HEK293 (cell line): ENCODE results near the gene KCTD1.

Experiments
- MZF1 ChIP-seq: fragments of 450-650 bp; formaldehyde crosslinking; IDR thresholded peaks from 2 replicates; pipeline ENCODE4 v1.5.1; 2017; ENCODE audit warnings: missing biosample characterization, missing genetic modification characterization, borderline replicate concordance
- SP2 ChIP-seq: fragments of 450-650 bp; formaldehyde crosslinking; IDR thresholded peaks from 2 replicates; pipeline ENCODE4 v1.5.1; 2016; ENCODE audit warnings: missing biosample characterization, missing genetic modification characterization
- TCF7L2 ChIP-seq: IDR thresholded peaks from 2 replicates; pipeline ENCODE4 v1.6.1; 2011; ENCODE audit warnings: low read depth, mild to moderate bottlenecking, inconsistent platforms, low read length, moderate library complexity, borderline replicate concordance
- YY1 ChIP-seq: fragments of 450-650 bp; formaldehyde crosslinking; IDR thresholded peaks from 2 replicates; pipeline ENCODE4 v1.5.1; 2018; ENCODE audit warnings: missing biosample characterization, missing genetic modification characterization
- ZNF274 ChIP-seq, 2 experiments: fragments of 200-500 bp in 1 of 2; fragments of 450-650 bp in 1 of 2; sonication (Bioruptor generic) in 1 of 2; formaldehyde crosslinking in 1 of 2; IDR thresholded peaks; 2 replicates each; pipeline versions ENCODE4 v1.5.1 to v1.6.1; 2014 to 2016; ENCODE audit warnings: borderline replicate concordance in 1 of 2, inconsistent platforms in 1 of 2, low read length in 1 of 2, missing biosample characterization in 1 of 2, missing genetic modification characterization in 1 of 2
- ZNF350 ChIP-seq: fragments of 450-650 bp; formaldehyde crosslinking; IDR thresholded peaks from 2 replicates; pipeline ENCODE4 v1.5.0; 2017; ENCODE audit warnings: missing biosample characterization, mild to moderate bottlenecking, missing genetic modification characterization
- TF ChIP-seq, protein P1 (sequence below): fragments of 450-650 bp; formaldehyde crosslinking; IDR thresholded peaks from 2 replicates; pipeline ENCODE4 v1.5.1; 2016; ENCODE audit warnings: missing biosample characterization, missing genetic modification characterization
- TF ChIP-seq, protein P2 (sequence below): fragments of 450-650 bp; formaldehyde crosslinking; IDR thresholded peaks from 2 replicates; pipeline ENCODE4 v1.5.1; 2016; ENCODE audit warnings: missing biosample characterization, missing genetic modification characterization
- TF ChIP-seq, protein P3 (sequence below): fragments of 450-650 bp; formaldehyde crosslinking; IDR thresholded peaks from 2 replicates; pipeline ENCODE4 v1.5.1; 2016; ENCODE audit warnings: missing biosample characterization, missing genetic modification characterization
- TF ChIP-seq, protein P4 (sequence below): fragments of 450-650 bp; formaldehyde crosslinking; IDR thresholded peaks from 2 replicates; pipeline ENCODE4 v1.5.1; 2016; ENCODE audit warnings: missing biosample characterization, missing genetic modification characterization
- TF ChIP-seq, protein P5 (sequence below): fragments of 450-650 bp; formaldehyde crosslinking; conservative IDR thresholded peaks from 2 replicates; pipeline ENCODE4 v1.5.1; 2016; ENCODE audit warnings: low read depth, missing biosample characterization, missing genetic modification characterization

DNA sequence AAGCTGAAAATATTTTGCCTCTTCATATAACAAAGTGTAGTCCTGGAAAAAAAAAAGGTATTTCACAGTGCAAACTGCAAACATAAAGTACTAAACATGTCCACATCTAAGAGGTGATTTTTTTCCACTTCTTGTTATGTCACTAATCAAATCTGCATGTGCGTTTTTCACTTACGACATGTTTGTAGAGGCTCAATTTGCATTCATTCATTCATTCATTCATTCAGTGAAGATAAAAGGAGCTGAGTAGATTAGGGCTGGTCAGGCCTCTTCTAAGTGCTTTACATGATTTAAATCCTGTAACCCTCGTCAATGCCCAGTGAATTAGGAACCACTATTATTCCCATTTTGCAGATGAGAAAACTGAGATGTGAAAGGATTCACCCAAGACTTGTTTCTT, 88.5 kb downstream of the KCTD1 start:
- TF ChIP-seq ZNF350 (tag by site-specific recombination) (no peak), YY1 (no peak), MZF1 (tag by site-specific recombination) (no peak), SP2 (tag by site-specific recombination) (no peak), TCF7L2 (no peak), ZNF274 (IDR thresholded peaks at IDR 0.05; ENCODE audit: low read length) (no peak), ZNF274 (tag by site-specific recombination; IDR thresholded peaks at IDR 0.05; ENCODE audit: borderline replicate concordance) (no peak)
- TF ChIP-seq, protein P1, sequence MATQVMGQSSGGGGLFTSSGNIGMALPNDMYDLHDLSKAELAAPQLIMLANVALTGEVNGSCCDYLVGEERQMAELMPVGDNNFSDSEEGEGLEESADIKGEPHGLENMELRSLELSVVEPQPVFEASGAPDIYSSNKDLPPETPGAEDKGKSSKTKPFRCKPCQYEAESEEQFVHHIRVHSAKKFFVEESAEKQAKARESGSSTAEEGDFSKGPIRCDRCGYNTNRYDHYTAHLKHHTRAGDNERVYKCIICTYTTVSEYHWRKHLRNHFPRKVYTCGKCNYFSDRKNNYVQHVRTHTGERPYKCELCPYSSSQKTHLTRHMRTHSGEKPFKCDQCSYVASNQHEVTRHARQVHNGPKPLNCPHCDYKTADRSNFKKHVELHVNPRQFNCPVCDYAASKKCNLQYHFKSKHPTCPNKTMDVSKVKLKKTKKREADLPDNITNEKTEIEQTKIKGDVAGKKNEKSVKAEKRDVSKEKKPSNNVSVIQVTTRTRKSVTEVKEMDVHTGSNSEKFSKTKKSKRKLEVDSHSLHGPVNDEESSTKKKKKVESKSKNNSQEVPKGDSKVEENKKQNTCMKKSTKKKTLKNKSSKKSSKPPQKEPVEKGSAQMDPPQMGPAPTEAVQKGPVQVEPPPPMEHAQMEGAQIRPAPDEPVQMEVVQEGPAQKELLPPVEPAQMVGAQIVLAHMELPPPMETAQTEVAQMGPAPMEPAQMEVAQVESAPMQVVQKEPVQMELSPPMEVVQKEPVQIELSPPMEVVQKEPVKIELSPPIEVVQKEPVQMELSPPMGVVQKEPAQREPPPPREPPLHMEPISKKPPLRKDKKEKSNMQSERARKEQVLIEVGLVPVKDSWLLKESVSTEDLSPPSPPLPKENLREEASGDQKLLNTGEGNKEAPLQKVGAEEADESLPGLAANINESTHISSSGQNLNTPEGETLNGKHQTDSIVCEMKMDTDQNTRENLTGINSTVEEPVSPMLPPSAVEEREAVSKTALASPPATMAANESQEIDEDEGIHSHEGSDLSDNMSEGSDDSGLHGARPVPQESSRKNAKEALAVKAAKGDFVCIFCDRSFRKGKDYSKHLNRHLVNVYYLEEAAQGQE (tag by site-specific recombination): no peak
- TF ChIP-seq, protein P2, sequence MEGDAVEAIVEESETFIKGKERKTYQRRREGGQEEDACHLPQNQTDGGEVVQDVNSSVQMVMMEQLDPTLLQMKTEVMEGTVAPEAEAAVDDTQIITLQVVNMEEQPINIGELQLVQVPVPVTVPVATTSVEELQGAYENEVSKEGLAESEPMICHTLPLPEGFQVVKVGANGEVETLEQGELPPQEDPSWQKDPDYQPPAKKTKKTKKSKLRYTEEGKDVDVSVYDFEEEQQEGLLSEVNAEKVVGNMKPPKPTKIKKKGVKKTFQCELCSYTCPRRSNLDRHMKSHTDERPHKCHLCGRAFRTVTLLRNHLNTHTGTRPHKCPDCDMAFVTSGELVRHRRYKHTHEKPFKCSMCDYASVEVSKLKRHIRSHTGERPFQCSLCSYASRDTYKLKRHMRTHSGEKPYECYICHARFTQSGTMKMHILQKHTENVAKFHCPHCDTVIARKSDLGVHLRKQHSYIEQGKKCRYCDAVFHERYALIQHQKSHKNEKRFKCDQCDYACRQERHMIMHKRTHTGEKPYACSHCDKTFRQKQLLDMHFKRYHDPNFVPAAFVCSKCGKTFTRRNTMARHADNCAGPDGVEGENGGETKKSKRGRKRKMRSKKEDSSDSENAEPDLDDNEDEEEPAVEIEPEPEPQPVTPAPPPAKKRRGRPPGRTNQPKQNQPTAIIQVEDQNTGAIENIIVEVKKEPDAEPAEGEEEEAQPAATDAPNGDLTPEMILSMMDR (tag by site-specific recombination): no peak
- TF ChIP-seq, protein P3, sequence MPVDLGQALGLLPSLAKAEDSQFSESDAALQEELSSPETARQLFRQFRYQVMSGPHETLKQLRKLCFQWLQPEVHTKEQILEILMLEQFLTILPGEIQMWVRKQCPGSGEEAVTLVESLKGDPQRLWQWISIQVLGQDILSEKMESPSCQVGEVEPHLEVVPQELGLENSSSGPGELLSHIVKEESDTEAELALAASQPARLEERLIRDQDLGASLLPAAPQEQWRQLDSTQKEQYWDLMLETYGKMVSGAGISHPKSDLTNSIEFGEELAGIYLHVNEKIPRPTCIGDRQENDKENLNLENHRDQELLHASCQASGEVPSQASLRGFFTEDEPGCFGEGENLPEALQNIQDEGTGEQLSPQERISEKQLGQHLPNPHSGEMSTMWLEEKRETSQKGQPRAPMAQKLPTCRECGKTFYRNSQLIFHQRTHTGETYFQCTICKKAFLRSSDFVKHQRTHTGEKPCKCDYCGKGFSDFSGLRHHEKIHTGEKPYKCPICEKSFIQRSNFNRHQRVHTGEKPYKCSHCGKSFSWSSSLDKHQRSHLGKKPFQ (tag by site-specific recombination): no peak
- TF ChIP-seq, protein P4, sequence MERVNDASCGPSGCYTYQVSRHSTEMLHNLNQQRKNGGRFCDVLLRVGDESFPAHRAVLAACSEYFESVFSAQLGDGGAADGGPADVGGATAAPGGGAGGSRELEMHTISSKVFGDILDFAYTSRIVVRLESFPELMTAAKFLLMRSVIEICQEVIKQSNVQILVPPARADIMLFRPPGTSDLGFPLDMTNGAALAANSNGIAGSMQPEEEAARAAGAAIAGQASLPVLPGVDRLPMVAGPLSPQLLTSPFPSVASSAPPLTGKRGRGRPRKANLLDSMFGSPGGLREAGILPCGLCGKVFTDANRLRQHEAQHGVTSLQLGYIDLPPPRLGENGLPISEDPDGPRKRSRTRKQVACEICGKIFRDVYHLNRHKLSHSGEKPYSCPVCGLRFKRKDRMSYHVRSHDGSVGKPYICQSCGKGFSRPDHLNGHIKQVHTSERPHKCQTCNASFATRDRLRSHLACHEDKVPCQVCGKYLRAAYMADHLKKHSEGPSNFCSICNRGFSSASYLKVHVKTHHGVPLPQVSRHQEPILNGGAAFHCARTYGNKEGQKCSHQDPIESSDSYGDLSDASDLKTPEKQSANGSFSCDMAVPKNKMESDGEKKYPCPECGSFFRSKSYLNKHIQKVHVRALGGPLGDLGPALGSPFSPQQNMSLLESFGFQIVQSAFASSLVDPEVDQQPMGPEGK (tag by site-specific recombination): no peak
- TF ChIP-seq, protein P5, sequence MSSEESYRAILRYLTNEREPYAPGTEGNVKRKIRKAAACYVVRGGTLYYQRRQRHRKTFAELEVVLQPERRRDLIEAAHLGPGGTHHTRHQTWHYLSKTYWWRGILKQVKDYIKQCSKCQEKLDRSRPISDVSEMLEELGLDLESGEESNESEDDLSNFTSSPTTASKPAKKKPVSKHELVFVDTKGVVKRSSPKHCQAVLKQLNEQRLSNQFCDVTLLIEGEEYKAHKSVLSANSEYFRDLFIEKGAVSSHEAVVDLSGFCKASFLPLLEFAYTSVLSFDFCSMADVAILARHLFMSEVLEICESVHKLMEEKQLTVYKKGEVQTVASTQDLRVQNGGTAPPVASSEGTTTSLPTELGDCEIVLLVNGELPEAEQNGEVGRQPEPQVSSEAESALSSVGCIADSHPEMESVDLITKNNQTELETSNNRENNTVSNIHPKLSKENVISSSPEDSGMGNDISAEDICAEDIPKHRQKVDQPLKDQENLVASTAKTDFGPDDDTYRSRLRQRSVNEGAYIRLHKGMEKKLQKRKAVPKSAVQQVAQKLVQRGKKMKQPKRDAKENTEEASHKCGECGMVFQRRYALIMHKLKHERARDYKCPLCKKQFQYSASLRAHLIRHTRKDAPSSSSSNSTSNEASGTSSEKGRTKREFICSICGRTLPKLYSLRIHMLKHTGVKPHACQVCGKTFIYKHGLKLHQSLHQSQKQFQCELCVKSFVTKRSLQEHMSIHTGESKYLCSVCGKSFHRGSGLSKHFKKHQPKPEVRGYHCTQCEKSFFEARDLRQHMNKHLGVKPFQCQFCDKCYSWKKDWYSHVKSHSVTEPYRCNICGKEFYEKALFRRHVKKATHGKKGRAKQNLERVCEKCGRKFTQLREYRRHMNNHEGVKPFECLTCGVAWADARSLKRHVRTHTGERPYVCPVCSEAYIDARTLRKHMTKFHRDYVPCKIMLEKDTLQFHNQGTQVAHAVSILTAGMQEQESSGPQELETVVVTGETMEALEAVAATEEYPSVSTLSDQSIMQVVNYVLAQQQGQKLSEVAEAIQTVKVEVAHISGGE: no peak
